GM21737 (cell line): Measurements from ENCODE around the gene CREM.

Experiments
- ATAC-seq: cut with Tn5 transposase; IDR thresholded peaks from one replicate; pipeline ENCODE4 v1.9.1; 2021; ENCODE audit warnings: mild to moderate bottlenecking, moderate library complexity; ENCODE audit not compliant: unreplicated experiment

Gene CREM

DNA sequence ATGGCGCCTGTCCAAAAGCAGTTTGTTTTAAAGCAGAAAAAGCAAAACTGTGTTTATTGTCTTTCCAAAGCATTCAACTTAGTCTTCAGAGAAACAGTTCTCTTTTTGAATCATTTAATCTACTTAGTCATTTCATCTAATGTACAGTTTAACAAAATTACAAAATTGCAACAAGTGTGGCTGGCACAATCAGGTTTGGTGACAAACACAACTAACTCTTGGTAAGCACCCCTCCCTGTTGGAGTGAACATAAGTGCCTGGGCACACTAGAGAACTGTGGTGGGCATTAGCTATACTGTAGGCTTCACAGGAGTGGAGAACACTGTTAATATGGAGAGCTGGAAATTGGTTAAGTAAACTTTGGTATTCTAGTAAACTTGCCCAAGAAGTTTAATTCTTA is 6.9 kb downstream of the CREM start:
- ATAC-seq: no peak

DNA sequence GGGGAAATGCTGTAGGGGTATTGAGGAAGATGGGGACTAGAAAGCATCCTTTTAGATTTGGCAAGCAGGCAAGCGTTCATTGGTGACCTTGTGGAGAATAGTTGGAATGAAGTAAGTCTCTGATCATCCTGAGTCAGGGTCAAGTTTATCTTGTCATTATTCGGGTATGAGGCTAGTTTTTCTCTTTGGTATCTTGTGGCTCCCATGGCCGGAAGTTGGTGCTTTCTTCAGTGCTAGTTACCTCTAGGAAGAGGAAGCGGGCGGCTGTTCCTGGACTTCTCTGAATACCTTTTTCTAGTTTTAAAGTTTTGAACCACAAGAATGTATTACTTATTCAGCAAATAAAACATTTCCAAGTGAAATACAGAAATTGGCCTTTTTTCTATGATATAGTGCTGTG is 9.2 kb downstream of the CREM start:
- no peak for ATAC-seq

DNA sequence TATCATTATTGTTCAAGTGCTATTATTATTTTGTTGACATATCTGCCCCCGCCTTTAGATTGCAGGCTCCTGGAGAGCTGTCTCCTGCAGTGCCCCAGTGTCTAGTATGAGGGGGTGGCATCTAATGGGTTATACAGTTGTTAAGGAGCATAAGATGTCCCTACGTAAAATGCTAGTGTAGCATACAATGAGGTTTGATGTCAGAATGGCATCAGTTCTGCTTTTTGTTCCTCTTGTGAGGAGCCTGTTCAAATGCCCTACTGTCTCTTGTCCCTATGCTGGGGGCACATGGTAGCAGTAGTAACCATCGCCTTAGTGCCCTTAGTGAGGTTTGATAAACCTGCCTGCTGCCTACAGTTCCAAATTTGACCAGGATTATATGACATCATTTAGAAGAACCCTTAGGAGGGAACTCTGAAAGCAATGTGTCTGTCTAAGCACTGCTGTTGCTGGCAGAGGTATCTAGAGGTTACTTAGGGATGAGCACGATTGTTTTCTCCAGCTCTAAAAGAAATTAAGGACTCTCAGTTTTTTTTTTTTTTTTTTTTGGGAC is 9.7 kb downstream of the CREM start:
- peak; percentile 52 for ATAC-seq

DNA sequence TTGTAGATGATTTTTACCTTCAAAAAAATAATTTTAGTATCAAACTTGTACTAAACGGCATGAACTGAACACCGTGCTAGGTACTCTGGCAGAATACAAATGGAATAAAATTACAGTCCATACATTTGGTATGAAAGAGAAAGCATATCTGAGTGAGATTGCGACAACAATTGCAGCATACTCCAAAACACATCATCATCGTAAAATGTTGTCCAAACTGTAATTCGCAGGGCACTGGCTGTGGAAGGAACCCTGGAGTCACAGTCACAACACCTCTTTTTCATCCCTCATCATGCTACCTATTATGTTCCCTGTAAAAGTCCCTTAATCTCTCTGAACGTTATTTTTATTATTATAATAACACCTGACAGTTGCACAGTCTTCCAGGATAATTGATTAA is 13.5 kb downstream of the CREM start:
- ATAC-seq: no peak

DNA sequence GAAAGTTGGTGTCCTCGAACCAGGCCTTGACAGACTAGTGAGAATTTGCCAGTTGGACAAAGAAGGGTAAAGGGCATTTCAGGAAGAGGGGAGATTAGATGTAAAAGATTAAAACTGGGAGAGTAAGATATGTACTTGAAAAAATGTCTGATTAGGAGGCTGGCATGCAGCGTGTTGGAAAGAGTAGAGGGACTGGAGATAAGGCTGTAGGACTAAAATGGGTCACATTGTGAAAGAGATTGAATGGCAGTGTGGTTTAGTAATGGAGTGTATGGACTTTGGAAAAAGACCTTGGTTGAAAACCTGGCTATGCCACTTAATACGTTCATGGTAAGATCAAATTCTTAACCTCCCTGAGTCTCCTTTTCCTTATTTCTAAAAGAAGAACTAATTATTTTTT is 14.1 kb downstream of the CREM start:
- no peak for ATAC-seq

DNA sequence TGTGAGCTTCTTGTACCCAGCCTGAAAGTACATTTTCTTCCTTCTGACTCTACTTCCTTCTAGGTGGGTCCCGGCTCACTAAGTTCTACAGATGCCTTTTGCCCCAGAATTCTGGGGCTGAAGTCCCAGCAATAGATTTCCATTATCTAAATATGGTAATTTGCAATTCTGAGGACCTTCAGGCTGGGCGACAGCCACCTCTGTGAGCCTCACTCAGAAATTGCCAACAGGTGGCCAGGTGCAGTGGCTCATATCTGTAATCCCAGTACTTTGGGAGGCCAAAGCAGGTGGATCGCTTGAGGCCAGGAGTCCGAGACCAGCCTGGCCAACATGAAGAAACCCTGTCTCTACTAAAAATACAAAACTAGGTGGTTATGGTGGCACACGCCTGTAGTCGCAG is 23.7 kb downstream of the CREM start:
- no peak for ATAC-seq

DNA sequence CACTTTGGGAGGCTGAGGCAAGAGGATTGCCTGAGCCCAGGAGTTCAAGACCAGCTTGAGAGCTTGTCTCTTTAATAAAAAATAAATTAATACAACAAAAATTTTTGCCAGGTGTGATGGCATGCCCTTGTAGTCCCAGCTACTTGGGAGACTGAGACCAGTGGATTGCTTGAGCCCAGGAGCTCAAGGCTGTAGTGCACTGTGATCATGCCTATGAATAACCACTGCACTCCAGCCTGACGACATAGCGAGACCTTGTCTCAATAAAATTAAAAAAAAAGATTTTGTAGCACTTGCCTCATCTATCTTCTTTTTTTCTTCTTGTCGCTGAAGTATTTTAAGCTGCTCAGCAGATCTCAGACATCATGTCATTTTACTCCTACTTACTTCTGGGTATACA is 26.3 kb downstream of the CREM start:
- ATAC-seq: no peak

DNA sequence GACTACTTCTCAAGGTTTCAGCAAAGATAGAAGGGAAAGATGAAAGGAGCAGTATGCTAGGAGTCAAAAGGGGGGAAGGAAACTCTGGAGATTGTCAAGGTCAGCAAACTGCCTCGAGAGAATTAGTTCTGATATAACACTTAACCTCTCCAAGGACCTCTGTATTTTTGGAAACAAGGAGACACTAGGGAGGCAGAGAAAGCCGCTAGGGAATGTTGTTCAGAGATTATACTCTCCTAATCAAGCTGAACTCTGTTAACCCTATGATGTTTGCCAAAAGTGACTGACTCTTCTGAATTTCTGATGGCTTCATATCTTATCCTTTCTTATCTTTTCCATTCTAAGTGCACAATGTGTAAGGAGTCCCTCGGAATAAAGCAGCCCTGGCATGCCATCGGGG is 27.1 kb downstream of the CREM start:
- no peak for ATAC-seq

DNA sequence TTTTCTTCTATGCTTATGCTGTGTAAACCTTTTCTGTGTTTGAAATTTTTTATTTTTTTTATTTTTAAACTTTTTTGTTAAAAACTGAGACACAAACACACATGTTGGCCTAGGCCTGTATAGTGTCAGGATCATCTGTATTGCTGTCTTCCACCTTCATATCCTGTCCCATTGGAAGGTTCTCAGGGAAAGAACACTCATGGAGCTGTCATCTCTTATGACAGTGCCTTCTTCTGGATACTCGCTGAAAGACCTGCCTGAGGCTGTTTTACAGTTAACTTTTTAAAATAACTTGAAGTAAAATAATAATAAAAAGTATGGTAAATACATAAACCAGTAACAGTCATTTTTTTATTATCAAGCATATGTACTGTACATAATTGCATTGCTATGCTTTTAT is 34.1 kb downstream of the CREM start:
- no peak for ATAC-seq

DNA sequence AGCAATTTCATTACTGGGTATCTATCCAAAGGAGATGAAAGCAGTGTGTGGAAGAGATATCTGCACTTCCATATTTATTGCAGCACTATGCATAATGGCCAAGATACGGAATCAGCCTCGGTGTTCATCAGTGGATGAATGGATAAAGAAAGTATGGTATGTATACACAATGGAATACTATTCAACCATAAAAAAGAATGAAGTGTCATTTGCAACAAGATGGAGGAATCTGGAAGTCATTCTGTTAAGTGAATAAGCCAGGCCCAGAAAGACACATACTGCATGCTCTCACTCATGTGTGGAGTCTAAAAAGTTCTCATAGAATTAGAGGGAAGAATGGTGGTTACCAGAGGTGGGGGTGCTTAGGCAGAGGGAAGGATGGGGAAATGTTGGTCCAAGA is 35.3 kb downstream of the CREM start:
- no peak for ATAC-seq

DNA sequence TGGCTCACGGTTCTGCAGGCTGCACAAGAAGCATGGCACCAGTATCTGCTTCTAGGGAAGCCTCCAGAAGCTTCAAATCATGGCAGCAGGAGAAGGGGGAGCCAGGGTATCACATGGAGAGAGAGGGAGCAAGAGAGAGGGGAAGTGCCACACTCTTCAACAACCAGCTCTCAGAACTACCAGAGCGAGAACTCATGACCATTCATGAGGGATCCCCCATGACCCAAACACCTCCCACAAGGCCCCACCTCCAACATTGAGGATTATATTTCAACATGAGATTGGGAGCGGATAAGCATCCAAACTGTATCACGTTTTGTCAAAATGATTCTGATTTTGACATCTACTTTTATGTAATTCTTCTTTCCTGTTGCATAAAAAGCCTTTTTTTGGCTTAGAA is 38.5 kb downstream of the CREM start:
- no peak for ATAC-seq

DNA sequence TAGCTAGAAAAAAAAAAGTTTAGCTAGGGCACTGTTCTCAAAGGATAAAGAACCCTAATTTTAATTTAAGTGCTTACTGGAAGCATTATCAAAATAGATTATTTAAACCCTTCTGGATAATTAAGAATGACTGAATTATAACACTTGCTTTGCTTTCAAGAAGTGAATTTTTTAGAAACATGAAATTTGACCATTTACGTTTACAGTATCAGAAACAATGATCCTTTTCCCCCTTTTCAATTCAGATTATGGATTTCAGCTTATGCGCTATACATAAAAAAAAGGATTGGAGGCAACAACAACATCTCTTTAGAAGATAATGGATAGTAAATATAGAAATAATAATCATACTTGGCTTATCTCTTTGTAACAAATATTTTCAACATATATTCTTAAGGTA is 39.2 kb downstream of the CREM start:
- ATAC-seq: no peak

DNA sequence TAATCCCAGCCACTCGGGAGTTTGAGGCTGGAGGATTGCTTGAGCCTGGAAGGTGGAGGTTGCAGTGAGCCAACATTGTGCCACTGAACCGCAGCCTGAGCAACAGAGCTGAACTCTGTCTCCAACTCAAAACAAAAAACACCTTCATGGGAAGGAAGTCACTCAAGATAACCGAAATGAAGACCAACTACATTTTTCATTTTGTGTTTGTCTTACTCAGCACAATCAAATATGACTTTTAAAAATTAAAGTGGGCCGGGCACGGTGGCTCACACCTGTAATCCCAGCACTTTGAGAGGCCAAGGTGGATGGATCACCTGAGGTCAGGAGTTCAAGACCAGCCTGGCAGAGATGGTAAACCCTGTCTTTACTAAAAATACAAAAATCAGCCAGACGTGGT is 40.0 kb downstream of the CREM start:
- ATAC-seq: no peak

DNA sequence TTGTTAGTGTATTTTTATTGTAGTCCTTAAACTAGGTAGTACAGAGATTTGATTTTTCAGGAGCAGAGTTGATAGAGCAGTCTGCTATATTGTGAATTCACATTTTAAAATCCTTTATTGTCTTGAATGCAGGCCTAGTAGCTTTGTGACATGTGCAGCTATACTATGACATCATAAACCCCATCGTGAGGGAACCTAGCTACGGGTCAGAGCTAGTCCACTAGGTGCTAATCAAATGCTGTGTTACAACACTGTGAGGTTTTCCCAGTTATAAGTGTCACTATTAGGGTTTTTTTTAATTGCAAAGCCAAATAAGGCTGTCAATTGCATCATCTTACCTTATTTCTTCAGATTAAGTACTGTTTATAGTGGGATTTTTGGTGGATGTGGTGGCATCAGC is 40.7 kb downstream of the CREM start:
- no peak for ATAC-seq

DNA sequence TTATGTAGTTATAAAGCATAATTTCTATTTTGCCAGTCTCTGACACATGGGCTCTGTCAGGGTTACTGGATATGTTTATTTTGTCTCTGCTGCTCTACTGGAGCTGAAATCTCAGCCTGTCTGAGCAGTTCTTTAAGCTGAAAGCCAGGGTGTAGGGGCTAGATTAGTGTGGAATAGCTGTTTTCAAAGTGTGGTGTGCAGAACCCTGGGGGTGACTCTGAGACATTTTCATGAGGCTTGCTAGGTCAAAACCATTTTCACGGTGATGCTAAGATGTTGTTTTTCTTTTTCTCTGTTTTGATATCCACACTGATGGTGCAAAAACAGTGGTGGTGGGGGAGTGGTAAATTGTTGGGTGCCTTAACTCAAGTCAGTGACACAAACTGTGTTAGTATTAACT is 45.5 kb downstream of the CREM start:
- no peak for ATAC-seq

DNA sequence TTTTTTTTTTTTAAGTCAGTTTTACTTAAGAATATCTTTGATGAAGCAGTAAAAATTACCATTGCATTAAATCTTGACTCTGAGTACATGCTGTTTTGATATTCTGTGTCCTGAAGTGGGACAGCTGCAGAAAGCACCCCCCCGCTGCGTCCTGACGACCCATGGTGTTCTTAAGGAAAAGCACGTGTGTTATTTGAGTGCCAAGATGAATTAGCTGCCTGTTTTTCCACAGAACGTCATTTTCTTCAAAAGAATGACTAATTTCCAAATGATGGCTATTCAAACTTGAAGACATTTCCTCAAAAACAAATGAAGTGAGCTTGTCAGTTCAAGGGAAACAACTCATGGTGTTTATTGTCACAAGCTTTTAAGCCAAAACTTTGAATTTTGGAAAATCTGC is 45.9 kb downstream of the CREM start:
- no peak for ATAC-seq

DNA sequence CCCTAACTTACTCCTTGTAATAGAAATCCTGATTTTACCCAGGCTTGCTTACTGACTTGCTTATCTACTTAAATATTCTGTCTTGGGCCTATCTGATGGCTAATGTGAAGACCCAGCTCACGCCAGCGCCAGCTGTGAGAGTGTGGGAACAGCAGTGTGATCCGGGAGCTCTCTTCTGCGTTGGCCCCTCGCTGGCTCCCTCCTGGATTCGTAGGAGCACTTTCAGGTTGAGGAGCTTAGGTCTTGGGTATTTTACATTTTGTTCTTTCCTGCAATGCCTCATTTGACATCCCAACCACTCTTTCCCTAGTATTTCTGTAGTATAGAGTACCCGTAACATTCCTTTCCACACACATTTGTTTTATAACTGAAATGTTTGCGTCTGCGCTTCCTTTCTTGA is 51.7 kb downstream of the CREM start:
- ATAC-seq: no peak

DNA sequence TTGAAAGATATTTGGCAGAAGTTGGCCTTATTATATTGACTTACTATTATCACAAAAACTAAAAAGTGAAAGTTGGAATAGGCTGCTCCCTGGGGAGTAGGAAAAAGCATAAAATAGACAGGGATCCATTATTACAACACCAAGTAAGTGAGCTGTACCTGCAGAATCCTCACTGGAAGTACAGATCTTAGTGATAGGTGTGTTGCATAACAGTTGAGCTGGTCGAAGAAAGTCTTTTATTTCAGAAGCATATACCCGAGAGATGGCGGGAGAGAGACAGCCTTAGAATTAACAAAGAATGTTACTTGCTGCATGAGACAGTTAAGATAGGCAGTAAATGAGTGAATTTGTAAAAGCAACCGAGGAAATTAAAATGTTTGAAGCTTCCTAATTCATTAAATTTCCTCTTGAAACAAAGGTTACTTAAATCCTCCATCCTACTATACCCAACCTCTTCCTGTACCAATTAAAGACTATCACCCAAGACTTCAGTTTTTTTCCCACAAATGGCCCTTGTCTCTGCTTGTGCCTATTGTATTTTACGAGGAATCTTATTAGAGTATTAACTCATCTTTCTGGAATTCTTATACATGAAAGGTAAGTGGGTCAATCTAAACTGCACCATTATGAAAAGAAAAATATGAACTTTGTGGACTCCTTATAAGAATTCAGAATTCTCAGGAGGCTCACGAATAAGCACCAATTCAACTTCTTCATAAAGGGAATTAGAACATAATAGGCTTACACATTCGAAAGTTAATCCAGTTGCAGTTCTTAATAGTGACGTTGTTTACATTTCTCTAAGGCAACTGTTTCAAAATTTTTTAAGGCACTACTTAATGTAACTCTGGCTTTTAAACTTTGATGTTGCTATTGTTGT is 56.2 kb downstream of the CREM start:
- ATAC-seq: no peak

DNA sequence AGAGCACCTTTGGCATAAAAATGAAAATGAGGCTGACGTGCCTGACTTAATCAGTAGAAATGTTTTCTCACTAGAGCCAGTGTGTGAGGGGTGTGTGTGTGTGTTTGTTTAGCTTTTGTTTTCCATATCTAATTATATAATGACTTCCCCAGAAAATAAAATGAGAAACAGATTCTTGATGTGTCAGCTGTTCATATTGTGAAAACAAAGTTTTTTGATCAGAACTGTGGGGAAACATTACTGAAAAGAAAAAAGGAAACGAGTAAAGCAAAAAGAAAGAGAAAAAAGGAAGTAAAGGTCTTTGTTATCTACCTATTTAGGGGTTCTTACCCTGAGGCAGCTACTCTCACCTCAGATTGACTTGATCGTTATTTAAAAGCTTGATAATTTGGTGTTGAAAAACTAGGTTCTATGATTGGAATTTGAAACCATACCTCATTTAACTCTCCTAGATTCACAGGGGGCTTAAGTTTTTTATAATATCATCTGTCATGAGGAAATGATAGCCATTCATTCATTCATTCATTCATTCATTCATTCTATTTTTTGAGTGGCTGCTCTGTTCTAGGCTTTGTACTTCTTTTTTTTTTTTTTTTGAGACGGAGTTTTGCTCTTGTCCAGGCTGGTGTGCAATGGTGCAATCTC is 58.0 kb downstream of the CREM start:
- ATAC-seq: no peak

DNA sequence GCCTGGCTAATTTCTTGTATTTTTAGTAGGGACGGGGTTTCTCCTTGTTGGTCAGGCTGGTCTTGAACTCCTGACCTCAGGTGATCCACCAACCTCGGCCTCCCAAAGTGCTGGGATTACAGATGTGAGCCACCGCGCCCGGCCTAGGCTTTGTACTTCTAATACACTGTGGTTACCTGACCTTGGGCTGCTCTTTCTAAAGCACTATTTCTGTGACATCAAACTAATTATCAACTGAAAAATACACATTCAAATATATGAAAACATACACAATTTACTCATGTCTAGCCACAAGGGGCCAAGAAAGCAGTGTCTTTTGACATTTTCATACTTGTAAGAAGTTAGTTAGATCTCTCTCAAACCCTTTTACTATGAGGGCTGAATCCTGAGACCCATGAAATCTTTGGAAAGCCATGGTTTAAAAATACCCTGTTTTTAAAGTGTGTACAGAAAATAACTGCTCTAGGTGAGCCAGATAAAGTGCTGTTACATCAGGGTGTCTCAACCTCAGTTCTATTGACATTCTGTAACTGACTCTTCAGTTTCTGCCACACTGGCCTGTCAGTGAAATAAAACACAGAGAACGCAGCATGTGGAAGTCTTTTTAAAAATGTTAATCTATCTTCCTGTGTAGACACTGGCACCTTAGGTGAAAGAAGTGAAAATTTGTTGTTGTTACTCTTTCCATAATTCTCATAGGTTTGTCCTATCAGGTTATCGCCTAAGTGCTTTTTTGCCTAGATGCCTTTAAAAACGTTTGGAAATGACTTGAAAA is 58.8 kb downstream of the CREM start:
- ATAC-seq: no peak

DNA sequence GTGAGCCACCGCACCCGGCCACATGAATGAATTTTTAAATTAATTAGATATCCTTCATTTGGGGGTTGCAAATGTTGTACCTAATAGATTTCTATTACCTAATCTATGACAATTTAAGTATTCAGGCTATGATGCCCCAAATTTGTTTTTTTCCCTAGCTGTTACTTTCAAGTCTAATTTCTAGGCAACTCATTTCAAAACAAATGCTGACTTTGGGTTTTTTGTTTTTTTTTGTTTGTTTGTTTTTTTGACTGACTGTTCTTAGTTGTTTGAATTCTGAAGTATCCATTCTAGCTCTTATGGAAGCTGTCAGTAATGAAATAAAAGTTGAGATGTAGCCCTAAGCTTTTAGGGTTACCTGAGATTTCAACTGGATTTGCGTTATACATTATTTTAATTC is 62.3 kb downstream of the CREM start:
- ATAC-seq: no peak

DNA sequence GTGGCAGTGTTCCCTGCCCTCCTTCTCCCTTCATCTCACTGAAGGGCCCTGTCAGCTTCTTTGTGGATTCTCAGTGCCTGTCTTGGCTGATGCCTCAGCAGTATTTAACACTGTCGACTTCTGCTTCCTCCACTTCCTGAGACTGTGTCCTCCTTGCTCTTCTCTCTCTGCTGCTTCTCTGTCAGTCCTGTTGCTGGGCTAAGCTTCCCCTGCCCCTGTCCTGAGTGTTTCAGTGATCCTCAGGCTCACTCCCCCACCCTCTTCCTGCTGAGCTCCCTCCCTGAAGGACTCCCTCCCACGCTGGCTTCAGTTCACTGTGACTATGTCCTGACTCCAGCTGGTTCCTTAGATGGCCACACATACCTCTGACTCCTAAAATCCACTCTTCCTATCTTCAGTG is 64.9 kb downstream of the CREM start:
- no peak for ATAC-seq
